HFF-Myc (cell line): ENCODE results near the gene PILRA.
"Not testable (repeated sequence)": the region's sequence is repeated elsewhere in the genome, so short reads cannot be mapped to it uniquely, and the experiment has no call there.

Source experiments
- DNase-seq: peaks from one replicate; pipeline ENCODE4 v3.0.0-alpha.2; 2011; ENCODE audit warnings: low read depth; ENCODE audit errors: extremely low read depth
- H3K4me3 ChIP-seq: replicated peaks from 2 replicates; pipeline ENCODE4 v1.5.1; 2011; ENCODE audit warnings: low read depth, mild to moderate bottlenecking, control low read depth, low read length
- CTCF ChIP-seq: IDR thresholded peaks from 2 replicates; pipeline ENCODE4 v1.5.1; 2012; ENCODE audit warnings: mild to moderate bottlenecking, low read depth, low read length, control low read depth; ENCODE audit errors: missing control alignments

Gene PILRA

GRCh38 chr7:100437150-100438100, 64.1 kb downstream of the PILRA start:
- TF ChIP-seq CTCF: no peak
- no peak for DNase-seq
- H3K4me3 ChIP-seq: peak overlapping the region; percentile 78; the same call in 1 of the 2 replicates

- H3K4me3 ChIP-seq: no peak overlapping the region
- TF ChIP-seq CTCF: no peak
- no peak for DNase-seq
Measured at GRCh38 chr7:100438172-100438571, 64.9 kb downstream of the PILRA start.

- H3K4me3 ChIP-seq, DNase-seq: not testable (repeated sequence)
Measured at GRCh38 chr7:100438731-100439130, 65.4 kb downstream of the PILRA start.

GRCh38 chr7:100439244-100439643, 66.0 kb downstream of the PILRA start:
- H3K4me3 ChIP-seq, DNase-seq: not testable (repeated sequence)

GRCh38 chr7:100441641-100442535, 68.6 kb downstream of the PILRA start:
- no peak for DNase-seq
- H3K4me3 ChIP-seq: no peak overlapping the region
- TF ChIP-seq CTCF: no peak

GRCh38 chr7:100443096-100443840, 70.0 kb downstream of the PILRA start:
- DNase-seq: no peak
- TF ChIP-seq CTCF: no peak
- no peak overlapping the region for H3K4me3 ChIP-seq
